Measurements from ENCODE around the gene CDC42EP3.

CDC42EP3 gene

GRCh38 chr2:37683241-37683640 is 11.8 kb upstream of the CDC42EP3 start:
- DNase-seq = no peak

- no peak for DNase-seq
These were observed 11.0 kb upstream of the CDC42EP3 start for GRCh38 chr2:37682473-37682872.

- DNase-seq = no peak
These were observed 10.1 kb upstream of the CDC42EP3 start for GRCh38 chr2:37681587-37681986.

GRCh38 chr2:37679072-37679695 is 7.7 kb upstream of the CDC42EP3 start:
- no peak for DNase-seq

- no peak for DNase-seq
These were observed 4.8 kb upstream of the CDC42EP3 start for GRCh38 chr2:37676274-37676673.

- DNase-seq = no peak
These were observed 3.5 kb upstream of the CDC42EP3 start for GRCh38 chr2:37674946-37675345.

GRCh38 chr2:37672870-37673184 is 1.4 kb upstream of the CDC42EP3 start:
- no peak for DNase-seq

- peak; percentile 91 to 95 for DNase-seq
These were observed 845 bp upstream of the CDC42EP3 start for GRCh38 chr2:37672104-37672869.

- peak; percentile 67 to 76 for DNase-seq
These were observed 318 bp upstream of the CDC42EP3 start for GRCh38 chr2:37671816-37672103.

- peak in 1 of 2 experiments; percentile 45 for DNase-seq
These were observed 949 bp downstream of the CDC42EP3 start for GRCh38 chr2:37670378-37671008.

GRCh38 chr2:37669446-37669845 is 2.0 kb downstream of the CDC42EP3 start:
- no peak for DNase-seq

GRCh38 chr2:37667704-37668103 is 3.7 kb downstream of the CDC42EP3 start:
- no peak for DNase-seq

GRCh38 chr2:37666772-37667171 is 4.7 kb downstream of the CDC42EP3 start:
- DNase-seq = no peak

GRCh38 chr2:37665604-37666362 is 5.7 kb downstream of the CDC42EP3 start:
- DNase-seq = no peak

- DNase-seq = no peak
These were observed 6.4 kb downstream of the CDC42EP3 start for GRCh38 chr2:37665043-37665442.

- DNase-seq = no peak
These were observed 7.2 kb downstream of the CDC42EP3 start for GRCh38 chr2:37664231-37664643.

GRCh38 chr2:37663390-37663789 is 8.1 kb downstream of the CDC42EP3 start:
- DNase-seq = no peak

GRCh38 chr2:37659723-37660122 is 11.7 kb downstream of the CDC42EP3 start:
- DNase-seq = no peak

- DNase-seq = no peak
These were observed 12.8 kb downstream of the CDC42EP3 start for GRCh38 chr2:37658682-37659081.

- DNase-seq = no peak
These were observed 14.0 kb downstream of the CDC42EP3 start for GRCh38 chr2:37657471-37657870.

GRCh38 chr2:37656512-37657423 is 14.7 kb downstream of the CDC42EP3 start:
- no peak for DNase-seq
